GM21515 (cell line): ENCODE data around the gene RPP40.
"Not testable (repeated sequence)": the region's sequence is repeated elsewhere in the genome, so short reads cannot be mapped to it uniquely, and the experiment has no call there.

Experiments
- ATAC-seq: cut with Tn5 transposase; IDR thresholded peaks from one replicate; pipeline ENCODE4 v1.9.1; 2021; ENCODE audit not compliant: unreplicated experiment

RPP40 gene

DNA sequence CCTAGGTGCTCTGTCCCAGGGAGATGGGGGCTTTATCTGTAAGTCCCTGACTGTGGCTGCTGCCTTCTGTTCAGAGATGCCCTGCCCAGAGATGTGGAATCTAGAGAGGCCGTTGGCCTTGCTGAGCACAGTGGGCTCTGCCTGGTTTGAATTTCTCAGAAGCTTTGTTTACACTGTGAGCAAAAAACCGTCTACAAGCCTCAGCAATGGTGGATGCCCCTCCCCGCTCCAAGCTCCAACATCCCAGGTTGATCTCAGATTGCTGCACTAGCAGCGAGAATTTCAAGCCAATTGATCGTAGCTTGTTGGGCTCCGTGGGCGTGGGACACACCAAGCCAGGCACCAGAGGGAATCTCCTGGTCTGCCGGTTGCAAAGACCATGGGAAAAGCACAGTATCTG lies 16.3 kb upstream of the RPP40 start:
- no peak for ATAC-seq

DNA sequence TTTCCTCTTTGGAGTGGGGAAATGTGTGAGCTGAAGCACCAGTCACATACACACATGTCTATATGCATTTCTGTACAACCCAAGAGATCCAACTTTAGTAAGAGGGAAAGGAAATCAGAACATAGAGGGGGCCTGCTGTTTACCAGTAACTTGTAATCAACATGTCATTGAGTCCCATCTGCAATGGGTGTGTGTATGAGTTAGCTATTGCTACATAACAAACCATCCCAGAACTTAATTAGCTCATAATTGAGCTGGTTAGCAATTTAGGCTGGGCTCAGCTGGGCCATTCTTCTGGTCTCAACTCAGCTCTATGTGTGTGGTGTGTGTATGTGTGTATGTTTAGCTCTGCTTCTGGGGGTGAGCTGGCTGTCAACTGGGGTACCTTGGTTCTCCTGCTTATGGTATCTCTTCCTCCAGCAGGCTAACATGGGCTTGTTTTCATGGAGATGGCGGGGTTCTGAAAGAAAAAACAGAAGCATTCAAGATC lies 10.3 kb upstream of the RPP40 start:
- ATAC-seq = no peak

DNA sequence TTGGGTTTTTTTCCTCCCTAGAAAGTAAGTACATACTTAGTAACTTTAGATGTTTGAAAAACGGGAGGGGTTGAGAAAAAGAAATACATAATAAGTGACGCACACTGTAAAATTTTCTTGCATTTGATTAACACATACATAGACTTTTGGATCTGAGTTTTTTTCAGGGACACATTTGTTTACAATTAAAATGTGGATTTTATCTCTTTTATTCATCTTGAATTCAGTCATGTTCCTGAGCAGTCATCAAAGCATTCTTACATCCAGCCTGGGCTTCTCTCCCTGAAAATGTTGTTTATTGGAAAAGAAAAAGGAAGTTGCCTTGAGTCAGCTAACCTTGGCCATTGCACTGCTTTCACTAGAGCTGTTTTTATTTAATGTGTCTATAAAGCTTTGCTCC lies 8.7 kb upstream of the RPP40 start:
- ATAC-seq = no peak

DNA sequence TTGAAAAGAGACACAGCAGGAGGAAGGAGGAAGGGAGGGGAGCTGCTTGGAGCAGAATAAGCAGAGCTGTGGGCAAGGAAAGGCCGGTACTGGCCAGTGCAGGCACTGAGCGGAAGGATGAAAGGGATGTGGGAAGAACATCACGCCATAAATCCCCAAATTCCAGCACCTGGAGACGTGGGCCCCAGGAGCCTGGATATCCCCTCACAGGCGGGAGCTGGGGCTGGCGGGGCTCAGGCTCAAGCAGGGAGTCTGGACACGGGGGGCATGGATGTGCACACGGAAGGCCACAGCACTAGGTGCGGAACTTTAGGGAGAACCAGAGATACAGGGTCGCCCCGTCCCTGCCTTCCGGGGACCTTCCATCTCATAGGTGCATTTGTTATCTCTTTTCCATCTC lies 7.5 kb upstream of the RPP40 start:
- ATAC-seq = no peak

DNA sequence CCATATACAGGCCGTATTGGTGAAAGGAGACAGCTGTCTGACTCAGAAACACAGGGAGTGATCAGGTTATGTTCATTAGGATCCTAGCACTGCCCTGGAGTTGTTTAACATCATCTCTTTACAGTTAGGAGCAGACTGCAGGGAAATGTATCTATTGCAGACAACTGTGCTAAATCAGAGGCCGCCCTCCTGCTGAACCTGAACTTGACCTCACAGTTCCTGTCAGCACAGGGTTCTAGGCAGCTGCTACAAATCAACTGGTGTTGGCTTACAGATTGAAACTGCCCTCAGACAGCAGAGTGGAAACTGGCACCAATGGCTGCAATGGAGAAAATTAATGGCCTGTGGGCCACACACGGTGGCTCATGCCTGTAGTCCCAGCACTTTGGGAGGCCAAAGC lies 3.7 kb upstream of the RPP40 start:
- no peak for ATAC-seq

DNA sequence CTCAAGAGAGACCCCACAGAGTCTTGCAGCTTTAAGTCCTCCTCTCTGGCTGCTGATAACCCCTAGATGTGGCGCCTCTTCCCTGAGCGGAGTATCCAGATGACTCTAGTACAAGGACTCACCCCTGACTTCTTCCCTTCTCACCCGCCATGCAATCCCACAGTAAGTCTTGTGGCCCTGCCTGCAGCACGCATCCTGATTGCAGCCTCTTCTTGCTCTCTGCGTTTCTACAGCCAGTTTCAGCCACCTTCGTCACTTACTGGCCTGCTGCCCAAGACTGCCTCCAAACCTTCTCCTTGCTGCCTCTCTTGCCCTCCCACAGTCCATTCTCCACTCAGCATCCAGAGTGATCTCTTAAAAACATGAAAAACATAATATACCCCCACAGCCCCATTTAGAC lies 2.4 kb upstream of the RPP40 start:
- no peak for ATAC-seq

DNA sequence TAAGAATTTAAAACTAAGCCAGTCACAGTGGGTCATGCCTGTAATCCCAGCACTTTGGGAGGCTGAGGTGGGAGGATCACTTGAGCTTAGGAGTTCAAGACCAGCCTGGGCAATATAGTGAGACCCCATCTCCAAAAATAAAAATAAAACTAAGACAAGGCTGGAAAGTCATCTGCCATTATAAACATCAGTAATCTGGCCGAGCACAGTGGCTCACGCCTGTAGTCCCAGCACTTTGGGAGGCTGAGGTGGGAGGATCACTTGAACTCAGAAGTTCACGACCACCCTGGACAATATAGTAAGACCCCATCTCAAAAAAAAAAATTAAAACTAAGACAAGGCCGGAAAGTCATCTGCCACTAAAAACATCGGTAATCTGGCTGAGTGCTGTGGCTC lies 1.2 kb upstream of the RPP40 start:
- ATAC-seq = not testable (repeated sequence)

DNA sequence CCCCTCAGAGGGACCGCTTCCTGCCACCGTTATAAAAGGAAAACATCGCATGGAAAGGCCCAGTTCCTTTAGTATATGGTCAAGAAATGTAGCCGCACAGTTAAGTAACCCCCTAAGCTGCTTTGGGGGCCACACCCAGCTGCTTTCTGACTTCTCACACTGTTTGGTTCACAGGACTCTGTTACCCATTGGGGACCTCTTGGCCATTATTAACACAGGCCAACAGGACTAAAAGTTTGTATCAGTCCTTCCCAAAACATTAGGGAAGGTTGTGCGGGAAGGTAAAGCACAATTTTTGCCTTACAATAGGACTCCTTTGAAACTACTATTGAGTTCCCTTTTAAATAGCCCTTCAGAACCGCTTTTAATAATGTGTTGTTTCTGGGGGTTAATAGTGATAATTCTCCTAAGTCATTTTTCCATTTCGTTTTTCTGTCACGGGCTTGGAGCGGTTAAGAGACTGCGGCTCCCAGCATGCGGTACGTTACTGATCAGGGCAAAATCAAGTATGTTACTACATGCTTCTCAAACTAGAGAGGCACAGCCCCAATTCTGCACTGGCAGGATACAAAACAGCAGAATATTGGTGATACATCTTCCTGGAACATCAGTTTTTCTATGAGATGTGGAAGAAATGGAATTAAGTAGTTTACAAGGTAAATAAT lies 668 bp upstream of the RPP40 start:
- ATAC-seq = no peak

DNA sequence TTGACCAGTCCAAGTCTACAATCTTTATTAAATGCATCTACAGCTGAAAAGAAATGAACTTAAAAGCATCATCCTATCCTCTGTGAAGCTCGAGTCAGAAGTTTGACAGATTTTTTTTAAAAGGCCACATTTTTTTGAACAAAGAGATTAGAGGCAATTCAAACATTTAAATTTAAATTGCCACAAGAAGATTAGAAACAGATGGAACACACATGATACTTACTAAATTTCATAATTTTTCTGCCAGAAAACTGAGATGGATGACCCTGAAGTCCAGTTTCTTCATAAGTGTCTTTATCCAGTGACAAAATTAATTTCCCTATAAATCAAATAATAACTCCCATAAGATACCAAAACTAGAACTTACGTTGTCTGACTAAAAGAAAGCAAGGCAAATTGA lies 4.3 kb downstream of the RPP40 start:
- no peak for ATAC-seq

DNA sequence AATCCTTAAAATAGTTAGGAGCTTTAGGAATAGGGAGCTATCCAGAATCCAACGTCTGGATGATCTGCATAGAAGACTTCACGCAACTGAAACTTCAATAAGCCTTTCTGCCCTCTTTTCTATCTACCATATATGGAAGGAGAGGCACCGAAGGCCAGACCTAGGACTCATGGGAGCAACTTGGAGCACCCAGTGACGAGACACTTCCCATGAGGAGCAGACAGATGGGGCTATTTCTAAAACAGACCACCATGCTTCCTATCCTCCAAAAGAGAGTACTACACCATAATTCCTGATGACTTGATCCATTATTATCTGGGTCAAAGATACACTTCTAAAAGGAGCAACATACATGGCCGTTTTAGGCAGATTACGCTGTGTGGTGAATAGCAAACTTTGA lies 6.0 kb downstream of the RPP40 start:
- ATAC-seq = no peak

DNA sequence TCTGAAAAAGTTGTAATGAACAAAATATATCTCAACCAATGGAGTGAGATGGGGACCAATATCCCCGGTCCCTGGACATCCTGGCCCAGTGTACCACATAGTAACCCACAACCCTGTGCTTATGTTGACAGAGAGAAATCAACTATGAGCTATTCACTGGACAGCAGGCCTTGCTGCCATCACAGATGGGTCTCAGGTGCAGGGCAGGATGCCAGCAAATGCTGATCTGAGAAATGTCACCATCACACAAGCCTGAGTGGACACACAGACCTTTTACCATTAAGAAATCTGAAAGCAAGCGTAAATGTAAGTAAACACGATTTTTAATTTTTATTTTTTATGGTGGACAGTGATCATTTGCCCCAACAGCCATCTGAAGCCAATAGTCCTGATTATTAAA lies 9.1 kb downstream of the RPP40 start:
- no peak for ATAC-seq

DNA sequence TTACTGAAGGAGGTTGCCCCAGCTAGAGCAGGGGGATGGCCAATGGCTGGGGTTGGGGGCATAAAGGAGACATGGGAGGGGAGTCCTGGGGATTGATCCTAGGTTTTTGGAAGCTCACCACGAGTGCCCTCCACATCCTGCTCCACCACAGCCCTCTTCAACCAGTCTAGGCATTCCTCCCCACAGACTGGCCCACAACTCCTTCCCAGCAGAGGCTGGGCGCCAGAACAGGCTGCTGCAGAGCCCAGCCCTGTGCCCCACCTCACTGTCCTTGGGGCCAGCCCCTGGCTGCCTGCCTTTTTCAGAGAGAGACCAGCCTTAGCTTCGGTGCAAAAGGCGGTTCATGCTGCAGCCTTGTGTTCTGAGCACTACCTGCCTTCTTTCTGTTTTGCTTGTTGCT lies 16.4 kb downstream of the RPP40 start:
- no peak for ATAC-seq

DNA sequence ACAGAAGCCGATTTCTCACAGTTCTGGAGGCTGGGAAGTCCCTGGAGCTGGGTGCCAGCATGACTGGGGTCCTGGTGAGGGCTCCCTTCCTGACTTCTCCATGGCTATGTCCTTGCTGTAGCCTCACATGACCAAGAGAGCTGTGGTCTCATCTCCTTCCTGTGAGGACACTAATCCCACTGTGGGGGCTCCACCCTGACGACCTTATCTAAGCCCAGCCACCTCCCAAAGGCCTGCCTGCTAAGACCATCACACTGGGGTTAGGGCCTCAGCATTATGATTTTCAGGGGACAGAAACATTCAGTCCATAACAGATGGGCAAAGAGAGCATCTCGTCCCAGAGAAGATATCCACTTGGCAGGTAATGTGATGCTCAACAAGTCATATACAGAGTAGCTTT lies 16.8 kb downstream of the RPP40 start:
- ATAC-seq = no peak

DNA sequence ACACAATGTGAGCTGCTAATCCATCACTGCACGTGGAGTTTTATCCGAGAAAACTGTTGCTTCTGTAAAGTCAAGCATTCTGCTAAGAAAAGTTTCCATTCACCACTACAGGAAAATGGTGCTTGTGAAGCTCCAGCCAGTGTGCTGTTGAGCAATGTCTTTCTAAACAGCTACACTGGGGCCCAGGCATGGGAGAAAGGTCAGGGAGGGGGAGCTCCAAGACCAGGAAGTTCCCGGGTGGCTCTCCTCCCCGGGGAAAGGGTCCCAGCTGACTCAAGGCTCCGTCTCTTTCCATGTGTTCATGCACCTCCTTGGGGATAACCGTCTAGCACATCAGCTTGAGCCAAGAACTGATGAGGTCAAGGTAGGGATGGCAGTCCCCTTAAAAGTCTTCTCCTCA lies 20.5 kb downstream of the RPP40 start:
- no peak for ATAC-seq

DNA sequence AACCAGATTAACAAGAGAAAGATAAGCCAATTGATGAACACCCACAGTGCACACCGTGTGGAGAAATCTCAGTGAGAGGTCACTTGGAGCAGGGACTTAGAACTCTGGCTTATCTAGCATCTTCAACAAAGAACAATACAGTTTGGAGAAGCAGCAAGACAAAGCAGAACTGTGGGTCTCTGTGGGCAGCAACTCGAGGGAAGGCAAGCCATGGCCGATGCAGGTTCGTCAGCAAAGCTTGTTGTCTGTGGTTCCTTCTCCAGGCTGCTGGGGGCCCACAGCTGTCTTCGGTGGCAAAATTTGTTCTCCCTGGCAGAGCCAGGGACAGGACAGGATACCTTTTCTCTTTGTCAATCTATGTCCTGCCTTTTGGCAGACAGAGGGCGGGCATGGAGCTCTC lies 22.1 kb downstream of the RPP40 start:
- ATAC-seq = no peak

DNA sequence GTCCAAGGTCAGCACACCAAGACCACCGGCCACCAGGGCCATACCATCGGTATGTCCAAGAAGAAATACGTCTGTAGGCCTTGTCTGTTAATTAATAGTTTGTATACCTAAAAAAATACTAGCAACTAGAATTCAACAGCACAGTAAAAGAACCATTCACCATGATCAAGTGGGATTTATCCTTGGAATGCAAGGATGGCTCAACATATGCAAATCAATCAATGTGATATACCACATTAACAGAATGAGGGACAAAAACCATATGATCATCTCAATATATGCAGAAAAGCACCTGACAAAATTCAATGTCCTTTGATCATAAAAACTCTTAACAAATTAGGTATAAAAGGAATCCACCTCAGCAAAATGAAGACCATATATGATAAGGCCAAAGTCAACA lies 24.4 kb downstream of the RPP40 start:
- ATAC-seq = no peak

DNA sequence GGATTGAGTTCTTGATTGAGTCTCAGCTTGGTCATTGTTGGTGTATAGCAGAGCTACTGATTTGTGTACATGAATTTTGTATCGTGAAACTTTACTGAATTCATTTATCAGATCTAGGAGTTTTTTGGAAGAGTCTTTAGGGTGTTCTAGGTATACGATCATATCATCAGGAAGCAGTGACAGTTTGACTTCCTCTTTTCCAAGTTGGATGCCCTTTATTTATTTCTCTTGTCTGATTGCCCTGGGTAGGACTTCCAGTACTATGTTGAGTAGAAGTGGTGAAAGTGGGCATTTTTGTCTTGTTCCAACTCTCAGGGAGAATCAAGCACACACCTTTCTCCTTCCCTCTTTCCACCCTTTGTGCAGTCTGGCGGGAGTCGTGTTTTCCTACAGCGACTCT lies 26.4 kb downstream of the RPP40 start:
- no peak for ATAC-seq

DNA sequence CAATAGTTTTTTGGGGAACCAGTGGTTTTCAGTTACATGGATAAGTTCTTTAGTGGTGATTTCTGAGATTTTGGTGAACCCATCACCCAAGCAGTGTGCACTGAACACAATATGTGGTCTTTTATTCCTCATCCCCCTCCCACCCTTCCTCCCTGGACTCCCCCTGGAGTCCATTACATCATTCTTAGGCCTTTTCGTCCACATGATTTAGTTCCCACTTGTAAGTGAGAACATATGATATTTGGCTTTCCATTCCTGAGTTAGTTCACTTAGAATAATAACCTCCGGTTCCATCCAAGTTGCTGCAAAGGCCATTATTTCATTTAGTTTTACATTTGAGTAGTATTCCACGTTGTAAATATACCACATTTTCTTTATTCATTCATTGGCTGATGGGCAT lies 28.3 kb downstream of the RPP40 start:
- ATAC-seq = no peak

DNA sequence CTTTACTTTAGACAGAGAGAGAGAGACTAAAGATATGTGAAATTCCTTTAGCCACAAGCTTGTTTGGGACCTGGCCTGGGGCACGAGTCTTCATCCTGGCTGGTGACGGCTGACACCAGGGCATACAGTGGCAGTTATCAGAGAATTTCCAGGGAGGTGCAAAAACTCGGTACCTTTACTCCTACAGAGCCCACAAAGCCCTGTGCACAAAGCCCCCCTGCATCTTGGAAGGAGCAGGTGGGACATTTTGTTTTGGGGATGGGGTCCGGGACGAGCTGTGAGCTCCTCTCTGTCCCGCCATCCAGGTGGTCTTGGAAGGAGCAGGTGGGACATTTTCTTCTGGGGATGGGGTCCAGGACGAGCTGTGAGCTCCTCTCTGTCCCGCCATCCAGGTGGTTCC lies 28.9 kb downstream of the RPP40 start:
- ATAC-seq = no peak

DNA sequence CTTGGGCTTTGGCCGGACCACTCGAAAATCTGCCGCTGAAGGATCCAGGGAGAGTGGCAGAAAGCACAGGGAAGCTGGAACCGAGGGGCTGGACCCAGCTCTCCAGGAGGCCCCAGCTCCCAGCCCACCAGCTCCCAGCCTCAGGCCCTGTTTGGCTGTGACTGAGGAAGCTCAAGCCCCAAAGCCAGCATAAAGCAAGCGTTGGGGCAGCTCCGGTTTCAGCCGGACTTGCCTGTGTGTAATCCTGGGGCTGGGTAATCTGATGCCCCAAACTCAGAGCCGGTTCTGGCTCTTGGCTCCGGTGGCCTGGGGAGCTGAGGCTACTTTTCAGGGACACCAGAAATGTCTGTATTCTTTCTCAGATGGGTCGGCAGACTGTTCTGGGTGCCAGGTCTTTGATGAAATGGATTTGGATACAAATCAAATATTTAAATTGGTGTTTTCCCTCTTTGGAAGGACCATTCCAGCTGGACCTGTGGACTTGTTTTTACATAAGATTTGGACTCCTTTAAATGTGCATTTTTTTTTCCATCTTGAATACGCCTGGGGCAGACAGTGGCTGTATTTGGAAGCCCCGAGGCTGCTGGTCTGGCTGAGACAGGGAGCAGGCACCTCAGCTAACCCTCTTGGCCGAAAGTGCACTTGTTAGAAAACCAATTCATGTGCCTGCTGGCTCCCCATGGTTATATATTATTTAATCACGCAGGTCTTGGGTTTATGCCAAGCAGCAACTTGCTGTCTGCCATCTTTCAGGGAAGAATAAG lies 29.7 kb downstream of the RPP40 start:
- no peak for ATAC-seq

DNA sequence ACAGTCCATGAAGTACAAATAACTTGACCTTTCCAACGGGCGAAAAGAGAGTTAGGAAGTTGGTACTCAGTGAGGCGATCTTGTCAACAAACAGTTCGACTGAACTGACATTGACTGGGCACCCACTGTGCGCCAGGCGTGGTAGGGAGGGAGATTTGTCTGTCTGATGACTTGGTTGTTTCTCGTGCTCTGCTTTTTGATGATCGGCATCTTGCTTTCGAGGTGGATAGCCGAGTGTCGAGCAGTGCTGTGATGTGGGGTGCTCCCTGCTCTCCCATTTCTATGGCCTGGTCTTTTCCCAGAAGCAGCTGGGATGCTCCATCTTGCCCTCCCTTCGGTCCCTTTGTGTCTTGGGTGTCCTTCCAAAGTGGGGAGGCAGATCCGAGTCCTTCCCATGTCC lies 30.4 kb downstream of the RPP40 start:
- ATAC-seq = no peak

DNA sequence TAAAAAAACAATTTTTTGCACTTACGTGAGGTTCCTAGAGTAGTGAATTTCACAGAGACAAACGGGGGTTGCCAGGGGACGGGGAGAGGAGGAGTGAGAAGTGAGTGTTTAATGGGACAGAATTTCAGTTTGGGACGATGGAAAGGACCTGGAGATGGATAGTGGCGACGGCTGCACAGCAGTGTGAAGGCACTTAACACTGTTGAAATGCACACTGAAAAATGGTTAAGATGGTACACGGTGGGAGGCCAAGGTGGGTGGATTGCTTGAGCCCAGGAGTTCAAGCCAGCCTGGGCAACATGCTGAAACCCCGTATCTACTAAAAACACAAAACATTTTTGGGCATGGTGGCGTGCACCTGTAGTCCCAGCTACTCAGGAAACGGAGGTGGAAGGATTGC lies 31.4 kb downstream of the RPP40 start:
- ATAC-seq = no peak

DNA sequence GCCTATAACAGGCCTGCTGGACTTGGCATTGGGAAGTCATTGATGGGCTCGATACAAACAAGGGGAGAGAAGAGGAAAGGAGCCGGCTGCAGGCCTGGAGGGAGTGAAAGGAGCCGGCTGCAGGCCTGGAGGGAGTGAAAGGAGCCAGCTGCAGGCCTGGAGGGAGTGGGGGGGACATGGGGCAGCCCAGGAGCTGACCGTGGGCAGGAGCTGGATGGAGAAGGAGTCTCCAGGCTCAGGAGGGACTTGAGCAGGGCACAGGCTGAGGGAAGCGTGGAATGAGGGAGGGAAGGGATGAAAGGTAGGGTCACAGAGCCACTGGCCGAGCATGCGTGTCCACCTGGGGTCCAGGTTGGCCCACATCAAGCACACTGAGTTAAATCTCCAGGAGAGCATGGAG lies 32.0 kb downstream of the RPP40 start:
- no peak for ATAC-seq
